Choroid plexus epithelial cell (primary cell): Measurements from ENCODE around the gene SF3B1.
"Not testable (repeated sequence)": the region's sequence is repeated elsewhere in the genome, so short reads cannot be mapped to it uniquely, and the experiment has no call there.

Source experiments
- DNase-seq: peaks from one replicate; pipeline ENCODE4 v3.0.0-alpha.2; 2010; ENCODE audit warnings: low read depth
- H3K4me3 ChIP-seq: 2 replicates; pipeline ENCODE4 v1.5.1; 2011; ENCODE audit warnings: low read depth, mild to moderate bottlenecking, control low read depth, low read length, moderate library complexity
- CTCF ChIP-seq: conservative IDR thresholded peaks from 2 replicates; pipeline ENCODE4 v1.5.1; 2011; ENCODE audit warnings: low read depth, mild to moderate bottlenecking, control low read depth, inconsistent platforms, low read length, moderate library complexity

Gene SF3B1

GRCh38 chr2:197434541-197435513 lies at the start of gene SF3B1:
SF3B1 (minus strand) TSS chr2:197435028; CDS start chr2:197434999, 29 bp downstream.
- no peak for TF ChIP-seq CTCF
- peak within 1 kb of the TSS; percentile 99 for H3K4me3 ChIP-seq
- peak; percentile 99 for DNase-seq

GRCh38 chr2:197484248-197484647 lies 49.4 kb upstream of the SF3B1 start:
- not testable (repeated sequence) for H3K4me3 ChIP-seq, DNase-seq

- H3K4me3 ChIP-seq: no peak overlapping the region
- no peak for TF ChIP-seq CTCF
These were observed 45.6 kb upstream of the SF3B1 start for GRCh38 chr2:197480165-197481036.

GRCh38 chr2:197477797-197478196 lies 43.0 kb upstream of the SF3B1 start:
- H3K4me3 ChIP-seq: no peak overlapping the region
- DNase-seq: no peak
- no peak for TF ChIP-seq CTCF

More at GRCh38 chr2:197480165-197481036, 45.6 kb upstream of the SF3B1 start:
- DNase-seq: no peak

- H3K4me3 ChIP-seq: no peak overlapping the region
- no peak for TF ChIP-seq CTCF
These were observed 37.3 kb upstream of the SF3B1 start for GRCh38 chr2:197472166-197472565.

GRCh38 chr2:197464175-197464574 lies 29.3 kb upstream of the SF3B1 start:
- TF ChIP-seq CTCF: no peak
- DNase-seq: peak; percentile 56
- no peak overlapping the region for H3K4me3 ChIP-seq

More at GRCh38 chr2:197472166-197472565, 37.3 kb upstream of the SF3B1 start:
- no peak for DNase-seq

- TF ChIP-seq CTCF: no peak
- DNase-seq: peak; percentile 31
- no peak overlapping the region for H3K4me3 ChIP-seq
These were observed 26.2 kb upstream of the SF3B1 start for GRCh38 chr2:197461057-197461456.
